HG03097 (cell line): ENCODE results near the gene GPNMB.

Experiments used
- ATAC-seq: cut with Tn5 transposase; IDR thresholded peaks from one replicate; pipeline ENCODE4 v1.9.1; 2021; ENCODE audit not compliant: unreplicated experiment, low FRiP score

GPNMB gene

GRCh38 chr7:23228412-23228811, 18.2 kb upstream of the GPNMB start:
- ATAC-seq, result no peak

- ATAC-seq, result no peak
Measured at GRCh38 chr7:23230641-23231101, 15.9 kb upstream of the GPNMB start.

DNA sequence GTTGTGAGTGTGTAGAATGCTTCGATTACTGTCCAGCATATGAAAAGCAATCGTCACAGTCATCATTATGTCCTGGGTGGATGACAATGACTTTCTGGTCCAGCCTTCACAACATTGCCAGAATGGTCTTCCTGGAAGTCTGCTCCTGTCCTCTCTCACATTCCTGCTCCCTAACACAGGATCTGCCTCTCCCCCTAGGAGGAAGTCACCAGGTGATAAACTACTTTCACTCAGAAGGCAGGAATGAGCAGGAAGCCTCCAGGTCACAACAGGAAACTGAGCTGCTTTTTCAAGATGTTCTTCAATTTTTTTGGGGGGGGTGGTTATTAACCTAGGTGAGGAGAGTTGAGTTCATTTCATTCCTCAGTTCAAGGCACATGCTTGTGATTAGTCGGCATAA, 13.6 kb upstream of the GPNMB start:
- no peak for ATAC-seq

GRCh38 chr7:23234569-23235296, 11.8 kb upstream of the GPNMB start:
- ATAC-seq, result no peak

DNA sequence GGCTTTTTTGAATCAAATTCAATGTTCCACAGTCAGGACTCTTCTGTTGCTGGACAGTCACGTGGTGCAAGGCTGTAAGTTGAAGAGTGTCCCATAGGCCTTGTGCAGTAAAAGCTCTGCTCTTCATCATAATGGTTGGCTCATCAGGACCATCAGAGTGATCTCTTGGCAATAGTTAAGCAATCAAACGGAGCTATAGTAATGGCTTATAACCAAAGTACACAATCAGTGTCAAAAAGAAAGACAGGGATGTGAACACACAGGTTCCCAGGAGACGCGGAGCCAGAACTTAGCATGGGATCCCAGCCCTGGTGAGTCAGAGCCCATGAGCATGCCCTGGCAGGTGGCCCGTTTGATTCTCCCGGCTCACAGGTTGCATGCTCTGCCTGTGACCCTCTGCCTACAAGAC, 10.8 kb upstream of the GPNMB start:
- ATAC-seq, result no peak

DNA sequence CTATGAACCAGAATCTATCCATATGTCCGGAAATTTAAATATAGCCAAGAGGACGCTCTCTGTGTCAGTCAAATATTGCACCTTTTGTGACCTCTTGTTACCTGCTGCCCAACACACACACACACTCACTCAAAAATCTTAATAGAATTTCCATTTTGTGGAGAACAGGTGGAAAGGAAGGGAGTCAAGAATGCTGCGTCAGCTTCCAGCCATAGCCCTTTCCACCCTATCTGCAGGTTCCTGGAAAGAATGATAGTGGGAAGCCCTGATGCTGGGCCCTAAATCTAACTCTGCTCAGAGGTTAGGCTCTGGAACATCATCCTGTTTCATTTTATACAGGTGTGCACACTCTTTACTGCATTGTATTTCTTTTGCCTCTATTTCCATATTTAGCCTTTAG, 9.6 kb upstream of the GPNMB start:
- no peak for ATAC-seq

GRCh38 chr7:23238983-23239652, 7.5 kb upstream of the GPNMB start:
- ATAC-seq, result no peak

DNA sequence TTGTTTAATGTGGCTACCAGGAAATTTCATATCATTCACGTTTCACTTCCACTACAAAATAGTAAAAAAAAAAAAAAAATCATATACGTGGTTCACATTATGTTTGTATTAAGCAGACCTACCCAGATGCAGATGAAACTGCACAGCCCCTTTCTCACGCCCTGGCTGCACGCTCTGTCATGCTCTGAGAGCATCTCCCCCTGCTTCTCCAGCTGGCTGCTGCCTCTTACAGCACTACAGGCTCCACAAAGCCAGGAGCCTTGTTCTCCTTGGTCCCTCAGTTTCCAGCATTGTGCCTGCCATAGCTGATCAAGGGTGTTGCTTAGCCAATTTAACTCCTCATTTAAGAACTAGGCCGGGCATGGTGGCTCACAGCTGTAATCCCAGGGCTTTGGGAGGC, 6.9 kb upstream of the GPNMB start:
- no peak for ATAC-seq

DNA sequence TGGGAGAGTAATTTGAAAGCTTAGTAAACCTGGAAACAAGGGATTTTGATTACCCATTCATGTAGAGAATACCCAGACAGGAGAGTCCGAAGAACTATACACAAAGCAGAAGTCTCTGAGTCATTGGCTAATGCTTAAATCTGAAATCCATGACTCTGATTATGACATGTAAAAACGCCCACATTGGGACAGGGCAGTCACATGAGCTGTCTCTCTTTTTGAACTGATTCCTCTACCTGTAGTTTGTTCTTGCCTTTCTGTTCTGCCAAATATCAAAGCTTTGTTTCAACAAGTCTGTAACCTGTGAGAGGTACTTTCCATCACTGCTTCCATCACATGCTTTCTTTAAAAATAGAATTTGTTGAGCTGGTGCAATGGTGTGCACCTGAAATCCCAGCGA, 4.3 kb upstream of the GPNMB start:
- ATAC-seq, result no peak

GRCh38 chr7:23242935-23243334, 3.6 kb upstream of the GPNMB start:
- ATAC-seq, result no peak

DNA sequence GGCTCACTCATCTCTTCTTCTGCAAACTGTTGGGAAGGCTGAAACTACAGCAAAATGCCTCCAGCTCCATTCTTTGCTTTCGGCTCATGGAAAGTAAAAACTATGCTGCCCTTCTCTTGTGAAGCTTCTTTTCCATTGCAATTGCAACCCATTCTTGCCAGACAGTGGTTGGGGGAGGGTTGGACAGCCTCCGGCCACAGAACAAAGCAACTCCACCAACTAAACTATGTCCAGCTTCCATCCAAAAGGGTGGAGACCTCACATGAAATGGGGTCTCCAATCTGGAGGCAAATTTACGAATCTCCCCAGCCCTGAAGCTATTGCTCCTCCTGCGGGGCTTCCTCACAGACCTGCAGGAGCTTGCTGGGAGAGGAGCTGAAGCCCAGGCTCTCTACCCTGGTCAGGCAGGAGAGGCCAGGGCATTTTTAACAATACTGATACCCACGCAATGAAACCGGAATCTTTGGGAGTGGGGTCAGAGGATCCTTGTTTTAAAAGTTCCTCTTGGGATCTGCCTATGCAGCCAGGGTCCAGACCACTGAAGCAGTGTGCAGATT, 549 bp downstream of the GPNMB start:
- no peak for ATAC-seq

DNA sequence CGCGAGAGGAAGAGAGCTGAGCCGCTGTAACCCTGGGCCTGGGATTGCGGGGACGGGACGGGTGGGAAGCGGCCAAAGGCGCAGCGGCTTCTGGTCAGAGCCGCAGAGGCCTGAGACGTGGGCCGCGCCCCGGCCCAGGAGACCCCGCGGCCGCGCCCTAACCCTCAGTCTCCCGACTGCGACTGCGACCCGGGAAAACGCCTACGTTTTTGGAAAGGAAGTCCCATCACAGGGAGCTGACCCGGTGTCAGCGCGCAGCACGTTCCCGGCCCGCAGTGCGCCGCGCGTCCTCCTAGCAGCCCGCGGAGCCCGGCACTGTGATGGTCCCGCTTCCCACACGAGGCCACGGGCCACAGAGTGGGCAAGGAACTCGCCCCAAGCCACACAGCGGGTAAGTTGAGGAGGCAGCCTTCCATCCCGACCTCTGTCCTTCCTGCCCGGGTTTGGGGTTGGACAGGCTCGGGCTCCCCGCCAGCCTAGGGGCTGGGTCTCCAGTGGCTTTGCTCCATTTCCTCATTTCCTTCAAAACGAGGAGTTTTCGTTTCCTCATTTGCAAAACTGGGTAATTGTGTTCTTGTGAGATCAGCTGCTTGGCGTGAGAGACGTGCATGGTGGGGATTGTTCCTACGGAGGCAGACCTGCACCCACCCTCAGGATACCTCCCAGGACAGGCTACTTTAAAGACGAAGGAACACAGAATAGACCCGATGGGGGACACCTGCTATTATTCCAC, 1.2 kb downstream of the GPNMB start:
- no peak for ATAC-seq

GRCh38 chr7:23249486-23249885, 2.9 kb downstream of the GPNMB start:
- no peak for ATAC-seq

- ATAC-seq, result no peak
Measured at GRCh38 chr7:23254051-23254681, 7.6 kb downstream of the GPNMB start.

GRCh38 chr7:23256731-23257130, 10.2 kb downstream of the GPNMB start:
- ATAC-seq, result no peak

- ATAC-seq, result no peak
Measured at GRCh38 chr7:23260371-23260770, 13.8 kb downstream of the GPNMB start.

DNA sequence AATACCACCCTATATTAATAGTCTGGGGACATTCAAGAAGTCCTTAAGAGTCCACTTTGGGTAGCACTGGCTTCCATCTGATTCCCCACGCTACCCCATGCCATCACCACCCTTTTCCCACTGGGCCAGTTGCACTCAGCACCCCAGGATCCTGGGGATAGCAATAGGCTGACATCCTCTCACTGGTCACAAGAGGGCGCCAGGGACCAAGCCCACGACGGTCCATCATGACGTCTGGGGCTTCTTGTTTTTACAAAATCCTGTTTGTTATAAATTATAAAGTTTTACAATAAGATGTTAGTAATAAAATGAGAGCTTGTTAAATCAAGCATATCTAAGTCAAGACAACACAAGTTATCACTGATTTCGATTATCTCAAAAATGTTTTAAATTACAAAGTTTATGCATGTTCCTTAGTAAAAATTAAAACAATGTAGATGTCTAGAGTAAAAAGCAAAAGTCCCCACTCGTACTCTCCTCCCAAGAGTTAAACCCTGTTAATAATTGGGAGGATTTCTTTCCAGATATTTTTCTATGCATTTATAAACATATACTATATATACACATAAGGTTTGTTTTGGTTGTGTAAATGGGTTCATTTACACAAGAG, 15.4 kb downstream of the GPNMB start:
- peak; percentile 73 for ATAC-seq

GRCh38 chr7:23264916-23265458, 18.4 kb downstream of the GPNMB start:
- ATAC-seq, result no peak

GRCh38 chr7:23266918-23267317, 20.3 kb downstream of the GPNMB start:
- ATAC-seq, result no peak

DNA sequence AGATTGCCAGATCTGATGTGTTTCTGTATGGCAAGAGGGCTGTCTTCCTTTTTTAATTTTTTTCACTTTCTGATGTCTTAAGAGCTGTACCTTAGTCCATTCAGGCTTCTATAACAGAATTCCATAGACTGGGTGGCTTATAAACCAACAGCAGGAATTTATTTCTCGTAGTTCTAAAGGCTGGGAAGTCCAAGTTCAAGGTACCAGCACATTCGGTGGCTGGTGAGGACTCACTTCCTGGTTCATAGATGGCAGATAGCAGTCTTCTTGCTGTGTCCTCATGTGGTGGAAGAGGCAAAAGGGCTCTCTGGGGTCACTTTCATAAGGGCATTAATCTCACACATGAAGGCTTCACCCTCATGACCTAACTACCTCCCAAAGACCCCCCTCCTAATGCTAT, 20.8 kb downstream of the GPNMB start:
- ATAC-seq, result no peak
